A549 (cell line): ENCODE measurements around the gene ANK2. TPM values are rescaled to one million over a fixed set of nuclear protein-coding genes. Genes with fewer than 3 reads are reported as not detected.

Experiments
- ATAC-seq, 2 experiments: fragments of 200-7000 bp in 1 of 2; fragments of >200 bp in 1 of 2; cut with Nextera tagmentation in 1 of 2; cut with Tn5 transposase in 1 of 2; 3 replicates each; pipeline versions ENCODE4 v1.8.0 to v1.9.1; 2018 to 2020; ENCODE audit warnings: mild to moderate bottlenecking in 1 of 2, moderate library complexity in 1 of 2
- CTCF ChIA-PET: fragments of 300-600 bp; sonication (Branson Sonifier 250); formaldehyde crosslinking; extraction: SDS; loops from one replicate; lab custom pipeline; 2021; ENCODE audit warnings: antibody characterized with exemption, inconsistent platforms; lab: Yijun Ruan, JAX
- POLR2A ChIA-PET: fragments of 350-600 bp; formaldehyde crosslinking; extraction: SDS; loops from one replicate; lab custom pipeline; 2021; ENCODE audit warnings: antibody characterized with exemption, inconsistent platforms; lab: Yijun Ruan, JAX
- DNase-seq, 2 experiments: peaks; one replicate each; pipeline versions ENCODE4 v3.0.0 to v3.0.0-alpha.2; 2011 to 2016; ENCODE audit warnings: low read depth in 1 of 2, low spot score in 1 of 2
- FAIRE-seq: peaks from 2 replicates; lab custom pipeline; 2011; peaks lifted over from hg19 to GRCh38; lab: Jason Lieb, UNC
- H3K27ac ChIP-seq, 2 experiments: fragments of >200 bp; sonication (Bioruptor Twin); formaldehyde crosslinking; 3 replicates each; pipeline ENCODE4 v1.5.1; 2016 to 2017
- H3K4me1 ChIP-seq: fragments of >200 bp; sonication (Bioruptor Twin); formaldehyde crosslinking; 3 replicates; pipeline ENCODE4 v1.6.1; 2016
- H3K4me2 ChIP-seq: fragments of >200 bp; sonication (Bioruptor Twin); formaldehyde crosslinking; 3 replicates; pipeline ENCODE4 v1.6.1; 2016
- H3K4me3 ChIP-seq: fragments of >200 bp; sonication (Bioruptor Twin); formaldehyde crosslinking; 3 replicates; pipeline ENCODE4 v1.5.1; 2016
- H3K9me3 ChIP-seq: fragments of >200 bp; sonication (Bioruptor Twin); formaldehyde crosslinking; 3 replicates; pipeline ENCODE4 v1.6.1; 2016
- ATOH8 ChIP-seq: fragments of 250-450 bp; sonication (Bioruptor Pico); IDR thresholded peaks from 2 replicates; pipeline ENCODE4 v1.5.0; 2020; ENCODE audit warnings: low read depth, mild to moderate bottlenecking, moderate library complexity
- CBX2 ChIP-seq: fragments of 200-600 bp; sonication (generic); IDR thresholded peaks from 2 replicates; pipeline ENCODE4 v1.6.1; 2016; ENCODE audit warnings: low read depth, mild to moderate bottlenecking, borderline replicate concordance
- FOSL2 ChIP-seq, 2 experiments: fragments of 450-650 bp in 1 of 2; fragments of >200 bp in 1 of 2; sonication (Bioruptor Twin) in 1 of 2; formaldehyde crosslinking; IDR thresholded peaks; 2 replicates each; pipeline versions ENCODE4 v1.5.0 to v1.6.1; 2016 to 2020; ENCODE audit warnings: mild to moderate bottlenecking in 1 of 2, moderate library complexity in 1 of 2
- FOXS1 ChIP-seq: fragments of 250-450 bp; sonication (Bioruptor Pico); IDR thresholded peaks from 2 replicates; pipeline ENCODE4 v1.5.0; 2020; ENCODE audit warnings: mild to moderate bottlenecking, moderate library complexity
- HOXB13 ChIP-seq: fragments of 250-450 bp; sonication (Bioruptor Pico); IDR thresholded peaks from 2 replicates; pipeline ENCODE4 v1.5.0; 2020; ENCODE audit warnings: low read depth, mild to moderate bottlenecking, moderate library complexity
- HOXB5 ChIP-seq: fragments of 250-450 bp; sonication (Bioruptor Pico); IDR thresholded peaks from 2 replicates; pipeline ENCODE4 v1.5.0; 2020; ENCODE audit warnings: mild to moderate bottlenecking, moderate library complexity
- JUN ChIP-seq, 2 experiments: fragments of >200 bp; sonication (Bioruptor Twin); formaldehyde crosslinking; IDR thresholded peaks; 2 replicates in 1 of 2; 3 replicates in 1 of 2; pipeline ENCODE4 v1.6.1; 2016 to 2017
- JUNB ChIP-seq: fragments of >200 bp; sonication (Bioruptor Twin); formaldehyde crosslinking; IDR thresholded peaks from 2 replicates; pipeline ENCODE4 v1.6.1; 2016
- MYC ChIP-seq: IDR thresholded peaks from 2 replicates; pipeline ENCODE4 v1.6.1; 2012; ENCODE audit warnings: mild to moderate bottlenecking, inconsistent platforms, low read length, improper control_type of control experiment, borderline replicate concordance
- NFE2L2 ChIP-seq: fragments of 150-350 bp; conservative IDR thresholded peaks from 2 replicates; pipeline ENCODE4 v1.6.1; 2014; ENCODE audit warnings: low read length
- NR3C1 ChIP-seq: fragments of >200 bp; sonication (Bioruptor Twin); formaldehyde crosslinking; IDR thresholded peaks from 3 replicates; pipeline ENCODE4 v1.6.1; 2017
- PHF8 ChIP-seq: fragments of 200-600 bp; sonication (generic); IDR thresholded peaks from 2 replicates; pipeline ENCODE4 v1.6.1; 2016; ENCODE audit warnings: low read depth, mild to moderate bottlenecking, antibody characterized with exemption, moderate library complexity, borderline replicate concordance
- POLR2AphosphoS2 ChIP-seq: conservative IDR thresholded peaks from 2 replicates; pipeline ENCODE4 v1.6.1; 2012; ENCODE audit warnings: low read length, improper control_type of control experiment, inconsistent platforms
- RAD21 ChIP-seq, 2 experiments: fragments of >200 bp in 1 of 2; sonication (Bioruptor Twin) in 1 of 2; formaldehyde crosslinking in 1 of 2; IDR thresholded peaks in 1 of 2; conservative IDR thresholded peaks in 1 of 2; 2 replicates in 1 of 2; 3 replicates in 1 of 2; pipeline ENCODE4 v1.6.1; 2012 to 2018; ENCODE audit warnings: inconsistent platforms in 1 of 2
- RFX5 ChIP-seq: fragments of 450-650 bp; IDR thresholded peaks from 2 replicates; pipeline ENCODE4 v1.7.1; 2014; ENCODE audit warnings: antibody characterized with exemption, mild to moderate bottlenecking, moderate library complexity
- ZFP36 ChIP-seq: fragments of 450-650 bp; IDR thresholded peaks from 2 replicates; pipeline ENCODE4 v1.6.1; 2014; ENCODE audit warnings: borderline replicate concordance; ENCODE audit not compliant: partially characterized antibody
- ZNF302 ChIP-seq: fragments of 250-450 bp; sonication (Bioruptor Pico); IDR thresholded peaks from 2 replicates; pipeline ENCODE4 v1.9.0; 2021; ENCODE audit warnings: inconsistent platforms, mild to moderate bottlenecking, moderate library complexity
- WGBS: methylation state at CpG from one replicate; pipeline ENCODE4 v1.1.6; 2017; ENCODE audit errors: missing lambda C conversion rate; 5-methylcytosine and 5-hydroxymethylcytosine counted together
- polyA plus RNA-seq, 4 experiments: library from polyadenylated mRNA; depleted of rRNA in 3 of 4; stranded (reverse); fragments of >200 nt; fragmentation: RNase III in 1 of 4; extraction: RNeasy Plus Mini Kit Qiagen cat#74134 plus additional on column Dnase treatment in 1 of 4; gene quantifications; 2 replicates in 3 of 4; 3 replicates in 1 of 4; pipeline ENCODE4 v1.2.3, GENCODE V29; 2011 to 2017
- TF ChIP-seq, protein P1 (sequence below): IDR thresholded peaks from 2 replicates; pipeline ENCODE4 v1.6.1; 2012
- TF ChIP-seq, protein P2 (sequence below): fragments of >200 bp; sonication (Bioruptor Twin); formaldehyde crosslinking; IDR thresholded peaks from 2 replicates; pipeline ENCODE4 v1.6.1; 2016

ANK2 gene
- polyA plus RNA-seq, 2 of the 4 experiments (the other 2 are of a cell fraction), result 1.4 to 3.1 TPM

DNA sequence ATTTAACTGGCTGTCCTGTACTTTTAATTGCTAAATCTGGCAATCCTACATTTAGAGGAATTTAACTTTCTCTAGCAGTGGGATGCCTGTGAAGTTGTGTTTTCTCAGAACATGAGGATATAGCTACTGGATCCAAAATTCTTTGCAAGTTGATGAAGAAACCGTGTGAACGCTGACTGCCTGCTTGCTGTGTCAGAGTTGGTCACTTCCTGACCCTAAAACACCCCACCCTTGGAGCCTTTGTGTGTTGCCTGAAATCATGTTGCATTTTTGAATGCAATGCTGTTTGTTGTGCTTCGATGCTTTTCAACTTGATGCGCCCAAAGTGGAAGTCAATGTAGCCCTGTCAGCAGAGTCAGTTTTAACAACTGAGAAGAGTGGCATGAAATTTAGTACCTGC, 211.2 kb downstream of the ANK2 start (continued):
- no peak for TF ChIP-seq HOXB5 (CRISPR knock-in tag)

- 12% methylated on average over 1 of the region's 1 CpG for WGBS
- FAIRE-seq (no peak), DNase-seq (no peak), ATAC-seq (no peak)
- Histone ChIP-seq H3K4me2 (no peak overlapping the region), H3K27ac (no peak overlapping the region), H3K4me3 (no peak overlapping the region), H3K4me1 (no peaks in the 10 kb centered on the region), H3K9me3 (no peaks in the 10 kb centered on the region)
- TF ChIP-seq POLR2AphosphoS2, result no peak
- no peak for TF ChIP-seq FOSL2 (IDR thresholded peaks at IDR 0.05)
- TF ChIP-seq FOSL2 (CRISPR knock-in tag; IDR thresholded peaks at IDR 0.05), result peak; percentile 29; the same call in 1 of the 2 replicates
- CTCF ChIA-PET, result no interaction called here
- POLR2A ChIA-PET, result no interaction called here
Measured at GRCh38 chr4:113263274-113263673, 213.8 kb downstream of the ANK2 start.

DNA sequence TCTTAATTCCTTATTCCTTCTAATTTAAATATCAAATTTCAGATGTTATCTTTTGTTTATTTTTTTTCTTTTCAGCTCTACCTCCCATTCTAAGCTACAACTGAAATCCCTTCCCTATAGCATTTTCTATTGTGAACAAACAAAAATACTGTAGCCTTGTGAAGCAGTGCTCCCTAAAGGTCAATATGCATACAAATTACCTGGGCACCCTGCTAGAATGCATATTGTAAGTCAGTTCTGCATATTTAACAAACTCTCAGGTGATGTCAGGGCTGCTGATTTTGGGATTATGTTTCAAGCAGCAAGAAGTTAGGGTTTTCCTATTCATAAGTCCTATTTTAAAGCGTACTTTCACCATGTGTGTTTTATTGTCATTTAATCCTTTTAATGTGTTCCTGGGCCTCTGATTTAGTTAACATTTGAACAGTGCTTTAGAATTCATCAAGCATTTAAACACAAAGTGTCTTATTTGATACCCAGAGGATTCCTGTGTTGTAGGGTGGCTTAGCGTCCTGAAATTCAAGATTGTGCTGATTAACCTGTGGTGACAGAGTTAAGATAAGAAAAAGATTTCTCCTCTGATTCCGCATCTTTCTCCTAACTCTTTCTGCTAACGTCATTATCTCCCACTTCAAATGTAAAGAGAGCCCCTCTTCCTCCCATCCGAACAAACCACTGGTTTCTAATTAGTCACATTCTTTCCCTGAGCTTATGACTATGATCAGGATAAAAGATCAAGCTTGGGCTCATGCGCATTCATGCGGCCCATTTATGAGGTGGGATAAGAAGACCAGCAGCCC, 221.3 kb downstream of the ANK2 start:
- no peak overlapping the region for H3K4me2 ChIP-seq
- no peak for FAIRE-seq
- CTCF ChIA-PET, result no interaction called here
- no peak for ATAC-seq
- H3K27ac ChIP-seq, result no peak overlapping the region
- no peak overlapping the region for H3K4me3 ChIP-seq
- TF ChIP-seq JUNB (no peak), ATOH8 (no peak), RFX5 (no peak), CBX2 (no peak), NR3C1 (no peak)
- TF ChIP-seq, protein P1, sequence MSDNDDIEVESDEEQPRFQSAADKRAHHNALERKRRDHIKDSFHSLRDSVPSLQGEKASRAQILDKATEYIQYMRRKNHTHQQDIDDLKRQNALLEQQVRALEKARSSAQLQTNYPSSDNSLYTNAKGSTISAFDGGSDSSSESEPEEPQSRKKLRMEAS, result no peak
- TF ChIP-seq, protein P2, sequence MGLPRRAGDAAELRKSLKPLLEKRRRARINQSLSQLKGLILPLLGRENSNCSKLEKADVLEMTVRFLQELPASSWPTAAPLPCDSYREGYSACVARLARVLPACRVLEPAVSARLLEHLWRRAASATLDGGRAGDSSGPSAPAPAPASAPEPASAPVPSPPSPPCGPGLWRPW, result no peak
- TF ChIP-seq, all 56 proteins: peak for 0
- WGBS, result 75% methylated on average over 7 of the region's 7 CpGs
- POLR2A ChIA-PET, result no interaction called here
- H3K4me1 ChIP-seq, result no peaks in the 10 kb centered on the region
- DNase-seq, result no peak
- H3K9me3 ChIP-seq, result no peaks in the 10 kb centered on the region

- ChIA-PET POLR2A (no interaction called here), CTCF (no interaction called here)
- ATAC-seq, result no peak
- Histone ChIP-seq H3K4me3 (no peak overlapping the region), H3K27ac (no peak overlapping the region), H3K4me2 (no peak overlapping the region), H3K9me3 (no peaks in the 10 kb centered on the region), H3K4me1 (no peaks in the 10 kb centered on the region)
- TF ChIP-seq, protein P1, result no peak
- TF ChIP-seq RAD21 (conservative IDR thresholded peaks at IDR 0.05 in 1 of 2, IDR thresholded peaks at IDR 0.05 in 1 of 2) (no peak), HOXB13 (CRISPR knock-in tag) (no peak), ZFP36 (no peak), MYC (no peak), FOXS1 (CRISPR knock-in tag) (no peak), PHF8 (no peak), JUN (IDR thresholded peaks at IDR 0.05) (no peak), NFE2L2 (no peak), ZNF302 (CRISPR knock-in tag) (no peak)
- FAIRE-seq, result no peak
- DNase-seq, result no peak
Measured at GRCh38 chr4:113272523-113272922, 223.1 kb downstream of the ANK2 start.
